ENCODE results near the gene ADGRB2. TPM values are rescaled to one million over a fixed set of nuclear protein-coding genes. Genes with fewer than 3 reads are reported as not detected.

The ADGRB2 gene
- total and polyA plus RNA-seq, 7 donors: 1.3 to 3.9 (median 1.4) TPM; not detected in 2

- no peaks in the 10 kb centered on the region for H3K36me3 ChIP-seq
- TF ChIP-seq CTCF (IDR thresholded peaks at IDR 0.05) (no peak), POLR2AphosphoS5 (IDR thresholded peaks at IDR 0.05) (no peak), POLR2A (IDR thresholded peaks at IDR 0.05) (no peak), EP300 (IDR thresholded peaks at IDR 0.05) (no peak)
- H3K27ac ChIP-seq: no peak overlapping the region
- no peak overlapping the region for H3K4me3 ChIP-seq
- intact Hi-C loops (cut with DNase I): no loop called here
- 71 to 78% methylated on average over 4 of the region's 4 CpGs for WGBS, 2 donors
- H3K27me3 ChIP-seq: no peaks in the 10 kb centered on the region
- no peak for DNase-seq
- no peaks in the 10 kb centered on the region for H3K9me3 ChIP-seq
- no peaks in the 10 kb centered on the region for H3K4me1 ChIP-seq
Measured at GRCh38 chr1:31807273-31808048, 43.3 kb upstream of the ADGRB2 start.

GRCh38 chr1:31805318-31805717 is 41.2 kb upstream of the ADGRB2 start:
- 85 to 86% methylated on average over 6 of the region's 6 CpGs for WGBS, 2 donors

GRCh38 chr1:31804098-31804497 is 40.0 kb upstream of the ADGRB2 start:
- no peaks in the 10 kb centered on the region for H3K9me3 ChIP-seq
- no peaks in the 10 kb centered on the region for H3K27me3 ChIP-seq
- H3K4me1 ChIP-seq: no peaks in the 10 kb centered on the region
- H3K36me3 ChIP-seq: no peaks in the 10 kb centered on the region
- no peak overlapping the region for H3K27ac ChIP-seq
- intact Hi-C loops (cut with DNase I): no loop called here
- TF ChIP-seq POLR2AphosphoS5 (IDR thresholded peaks at IDR 0.05) (no peak), EP300 (IDR thresholded peaks at IDR 0.05) (no peak), CTCF (IDR thresholded peaks at IDR 0.05) (no peak), POLR2A (IDR thresholded peaks at IDR 0.05) (no peak)
- DNase-seq: no peak
- H3K4me3 ChIP-seq: no peak overlapping the region
- 87 to 90% methylated on average over 1 of the region's 1 CpG for WGBS, 2 donors

More at GRCh38 chr1:31805318-31805717, 41.2 kb upstream of the ADGRB2 start:
- Histone ChIP-seq H3K9me3 (no peaks in the 10 kb centered on the region), H3K4me3 (no peak overlapping the region), H3K4me1 (no peaks in the 10 kb centered on the region), H3K27me3 (no peaks in the 10 kb centered on the region), H3K27ac (no peak overlapping the region), H3K36me3 (no peaks in the 10 kb centered on the region)
- DNase-seq: no peak
- intact Hi-C loops (cut with DNase I): no loop called here
- TF ChIP-seq CTCF (IDR thresholded peaks at IDR 0.05) (no peak), EP300 (IDR thresholded peaks at IDR 0.05) (no peak), POLR2AphosphoS5 (IDR thresholded peaks at IDR 0.05) (no peak), POLR2A (IDR thresholded peaks at IDR 0.05) (no peak)

GRCh38 chr1:31803610-31804009 is 39.5 kb upstream of the ADGRB2 start:
- 93 to 98% methylated on average over 2 of the region's 2 CpGs for WGBS, 2 donors
- peaks cover 0 to 3% (median 0%) of the 10 kb centered on the region in 3 donors for H3K27me3 ChIP-seq
- H3K36me3 ChIP-seq: no peaks in the 10 kb centered on the region
- no peaks in the 10 kb centered on the region for H3K4me1 ChIP-seq
- DNase-seq: no peak
- intact Hi-C loops (cut with DNase I): no loop called here
- H3K9me3 ChIP-seq: no peaks in the 10 kb centered on the region
- TF ChIP-seq EP300 (IDR thresholded peaks at IDR 0.05): no peak
- no peak for TF ChIP-seq POLR2A (IDR thresholded peaks at IDR 0.05)
- no peak for TF ChIP-seq CTCF (IDR thresholded peaks at IDR 0.05)
- no peak for TF ChIP-seq POLR2AphosphoS5 (IDR thresholded peaks at IDR 0.05)
- no peak overlapping the region for H3K4me3 ChIP-seq
- H3K27ac ChIP-seq: no peak overlapping the region

All from sigmoid colon (tissue), 7 donors.